Kidney tubule cell (primary cell): ENCODE results near the gene SPRR3.
A peak's percentile ranks its signal among the peaks of the same experiment; 100 is the strongest.

Experiments
- DNase-seq: peaks from one replicate; pipeline ENCODE4 v3.0.0-alpha.2; 2018; ENCODE audit warnings: low spot score

SPRR3 gene, protein sequence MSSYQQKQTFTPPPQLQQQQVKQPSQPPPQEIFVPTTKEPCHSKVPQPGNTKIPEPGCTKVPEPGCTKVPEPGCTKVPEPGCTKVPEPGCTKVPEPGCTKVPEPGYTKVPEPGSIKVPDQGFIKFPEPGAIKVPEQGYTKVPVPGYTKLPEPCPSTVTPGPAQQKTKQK

DNA sequence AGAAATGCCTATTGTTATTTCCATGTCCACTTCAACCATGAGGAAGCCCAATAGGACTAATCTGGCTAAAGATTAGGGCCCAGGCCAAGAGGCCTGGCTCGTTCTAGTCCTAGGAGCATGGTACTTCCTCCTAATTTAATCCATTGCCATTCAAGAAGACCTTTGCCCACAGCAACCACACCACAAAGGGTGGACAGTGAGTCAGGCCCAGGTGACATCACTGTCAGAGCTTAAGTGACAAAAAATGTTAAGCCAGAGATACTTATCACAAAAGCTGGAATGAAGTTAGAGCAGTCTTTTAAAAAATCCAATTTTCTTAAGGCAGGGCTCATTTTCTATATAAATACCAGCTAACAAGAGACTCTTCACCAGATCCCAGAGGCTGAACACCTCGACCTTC, at the start of gene SPRR3:
SPRR3 (plus strand) TSS at position 368 of the 400 bp plus-strand sequence. CDS start 1,272 bp downstream, outside the sequence.
- DNase-seq, result peak; percentile 1

DNA sequence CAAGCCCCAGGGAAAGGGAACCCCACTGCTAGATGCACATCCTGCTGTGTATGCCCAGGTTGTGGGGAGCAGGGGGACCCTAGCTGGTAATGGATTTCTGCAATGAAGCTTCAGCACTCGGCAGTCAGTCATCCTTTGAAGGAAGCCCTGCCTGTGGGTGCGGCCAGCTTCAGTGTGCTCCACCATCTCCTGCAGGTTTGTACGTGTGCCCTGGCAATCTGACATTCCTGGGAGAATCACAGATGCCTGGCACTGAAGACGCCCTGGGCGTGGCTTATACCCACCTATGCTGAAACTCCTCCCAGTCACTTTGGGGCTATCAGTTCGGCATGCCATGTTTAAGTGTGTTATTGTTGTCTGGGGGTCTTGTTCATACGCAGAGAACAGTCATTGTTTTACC, 47.8 kb upstream of the SPRR3 start:
- DNase-seq, result no peak

DNA sequence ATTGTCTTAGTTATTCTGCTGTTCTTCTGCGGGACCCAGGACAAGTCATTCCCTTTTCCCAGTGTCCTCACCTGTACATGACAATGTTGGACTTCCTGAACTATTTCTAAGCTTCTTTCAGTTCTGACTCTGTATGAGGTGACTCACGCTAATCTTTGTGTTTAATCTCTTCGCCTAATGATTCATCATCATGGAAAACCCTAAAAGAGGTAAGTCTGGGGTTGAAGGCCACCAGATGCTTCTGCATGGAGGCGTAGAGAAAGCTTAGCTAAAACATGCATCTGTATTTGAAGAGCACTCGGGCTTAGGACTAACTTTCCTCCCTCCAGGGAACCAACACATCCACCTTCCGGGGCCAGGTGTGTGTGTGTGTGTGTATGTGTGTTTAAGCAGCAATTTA, 47.1 kb upstream of the SPRR3 start:
- peak; percentile 10 for DNase-seq

DNA sequence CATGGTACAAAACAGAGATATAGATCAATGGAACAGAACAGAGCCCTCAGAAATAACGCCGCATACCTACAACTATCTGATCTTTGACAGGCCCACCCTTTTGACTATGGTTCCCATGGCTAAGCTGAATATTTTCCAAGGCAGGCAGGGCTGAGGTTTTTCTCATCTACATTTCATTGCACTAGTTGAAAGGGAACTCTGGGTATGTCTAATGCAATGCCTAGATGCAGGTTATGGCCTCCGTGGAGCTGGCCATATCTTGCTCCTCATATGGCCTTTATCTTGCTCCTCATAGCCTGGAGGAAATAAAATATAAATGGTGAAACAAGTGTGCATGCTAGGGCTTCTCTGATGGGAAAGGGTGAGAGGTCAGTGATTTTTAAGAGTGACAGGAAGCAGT, 44.0 kb upstream of the SPRR3 start:
- DNase-seq, result no peak

DNA sequence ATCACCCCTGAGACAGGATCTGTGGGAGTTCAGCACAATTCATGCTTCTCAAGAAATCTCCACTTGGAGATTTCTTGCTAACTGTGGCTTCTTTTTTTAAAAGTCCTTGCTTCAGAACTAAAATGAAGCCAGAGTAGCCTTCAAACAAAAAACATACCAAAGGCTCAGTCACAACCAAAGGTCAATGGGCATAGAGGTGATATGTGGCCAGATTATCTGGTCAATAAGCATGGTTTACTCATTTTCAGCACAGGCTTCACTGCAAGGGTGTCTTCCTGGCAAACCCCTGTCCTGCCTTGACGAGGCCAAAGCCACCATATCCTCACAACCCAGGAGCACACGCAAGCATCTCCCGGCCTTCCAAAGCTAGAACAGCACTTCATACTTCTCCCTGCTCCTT, 42.3 kb upstream of the SPRR3 start:
- DNase-seq, result no peak

DNA sequence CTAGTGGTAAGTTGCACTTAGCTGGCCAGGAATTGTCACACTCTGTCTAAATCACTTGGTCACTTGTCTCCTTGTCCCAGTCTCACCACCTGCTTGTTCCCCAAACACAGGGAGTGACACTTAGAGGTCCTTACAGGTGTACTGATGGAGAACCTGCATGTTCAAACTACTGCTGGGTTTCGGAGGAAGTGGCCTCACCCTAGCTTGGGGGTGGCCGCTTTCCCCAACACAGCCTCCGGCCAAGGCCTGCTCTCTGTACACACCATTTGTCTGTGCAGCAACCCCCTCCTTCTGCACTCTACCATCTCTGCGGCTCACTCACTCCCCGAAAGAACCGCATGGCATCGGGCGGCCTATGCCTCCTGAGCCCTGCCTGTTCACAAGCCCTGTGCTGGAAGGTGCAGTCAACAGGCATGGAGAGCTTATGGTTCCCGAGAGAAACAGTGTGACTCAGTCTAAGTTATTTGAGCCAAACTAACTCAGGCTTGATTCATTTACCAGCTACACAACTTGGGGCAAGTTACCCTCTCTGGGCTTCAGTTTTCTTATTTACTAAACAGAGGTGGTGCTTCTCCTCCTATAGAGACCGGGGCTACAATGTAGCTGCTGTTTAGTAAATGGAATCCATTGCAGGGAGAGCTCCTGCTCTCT, 41.6 kb upstream of the SPRR3 start:
- no peak for DNase-seq

DNA sequence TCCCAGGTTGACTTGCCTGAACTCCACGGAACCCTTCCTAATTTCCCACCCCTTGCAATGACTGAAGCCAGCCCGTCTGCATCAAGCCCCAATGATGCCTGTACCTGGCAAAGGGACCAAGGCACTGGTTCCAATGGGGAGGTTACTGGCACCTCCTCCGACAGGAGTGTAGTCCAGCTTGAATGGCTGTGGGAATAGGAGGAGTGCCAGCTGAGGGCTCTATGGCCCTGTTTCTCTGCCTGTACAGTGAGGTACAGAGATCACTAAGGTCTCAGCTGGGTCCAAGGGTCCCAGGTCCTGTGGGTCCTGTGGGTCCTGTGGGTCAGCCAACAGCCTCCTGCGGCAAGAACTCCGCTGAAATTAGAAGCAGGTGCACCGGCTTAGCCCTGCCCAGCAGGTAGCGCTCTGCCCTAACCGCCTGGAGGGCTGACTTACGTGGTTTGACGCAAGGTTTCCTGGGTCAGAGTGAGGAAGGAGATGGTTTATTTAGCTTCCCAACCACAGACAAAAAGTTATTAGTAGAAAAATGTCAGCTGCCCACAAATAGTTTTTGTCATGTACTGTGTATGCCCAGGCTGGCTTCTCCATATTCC, 41.0 kb upstream of the SPRR3 start:
- DNase-seq, result no peak

DNA sequence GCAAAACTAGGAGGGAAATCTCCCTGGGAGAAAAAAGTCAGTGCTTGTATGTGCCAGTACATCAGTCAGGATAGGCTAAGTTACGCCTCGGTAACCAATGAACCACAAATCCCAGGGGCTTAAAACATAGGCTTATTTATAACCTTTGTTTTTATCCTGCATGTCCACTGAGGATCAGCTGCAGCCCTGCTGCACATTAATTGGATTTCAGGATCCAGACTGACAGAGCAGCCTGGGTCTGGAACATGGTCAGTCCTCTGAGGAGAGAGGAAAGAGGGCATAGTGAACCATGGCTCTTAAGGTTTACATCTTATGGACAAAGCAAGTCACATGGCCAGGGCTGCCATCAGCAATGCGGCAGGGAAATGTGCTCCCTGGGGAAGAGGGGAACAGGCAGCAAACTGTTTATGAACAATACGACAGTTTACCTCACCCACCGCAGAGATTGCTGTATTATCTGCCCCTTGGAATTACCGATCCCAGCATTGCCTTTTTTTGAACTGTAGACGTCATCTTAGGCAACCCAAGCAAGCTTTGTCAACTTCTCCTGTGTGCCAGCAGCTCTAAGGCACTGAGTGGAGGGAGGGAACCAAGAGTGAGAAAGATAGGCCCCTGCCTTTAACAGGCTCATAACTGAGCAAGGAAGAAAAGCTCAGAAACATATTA, 40.2 kb upstream of the SPRR3 start:
- no peak for DNase-seq

DNA sequence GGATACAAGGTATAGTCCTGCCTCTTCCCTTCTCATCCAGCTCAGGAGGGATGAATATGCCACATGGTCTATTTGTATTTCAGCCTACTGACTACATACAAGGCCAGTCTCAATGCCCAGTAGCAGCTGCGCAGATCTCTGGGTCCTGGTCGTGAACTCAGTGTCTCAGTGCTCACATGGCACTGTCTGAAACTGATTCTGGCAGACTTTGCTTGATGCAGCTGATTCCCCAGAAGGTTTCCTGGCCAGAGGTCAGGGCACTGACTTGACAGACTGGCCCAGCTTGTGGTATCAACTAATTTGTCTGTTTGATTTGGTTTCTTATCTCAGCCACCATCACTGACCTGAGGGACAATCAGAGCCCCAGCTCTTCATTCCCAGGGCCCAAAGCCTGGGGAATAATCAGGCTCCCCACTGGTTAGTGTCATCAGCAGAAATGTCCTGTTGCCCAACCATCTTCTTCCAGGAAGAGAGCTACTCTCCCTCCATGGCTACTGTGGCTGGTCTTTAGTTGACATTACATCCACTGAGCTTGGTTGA, 38.6 kb upstream of the SPRR3 start:
- no peak for DNase-seq

DNA sequence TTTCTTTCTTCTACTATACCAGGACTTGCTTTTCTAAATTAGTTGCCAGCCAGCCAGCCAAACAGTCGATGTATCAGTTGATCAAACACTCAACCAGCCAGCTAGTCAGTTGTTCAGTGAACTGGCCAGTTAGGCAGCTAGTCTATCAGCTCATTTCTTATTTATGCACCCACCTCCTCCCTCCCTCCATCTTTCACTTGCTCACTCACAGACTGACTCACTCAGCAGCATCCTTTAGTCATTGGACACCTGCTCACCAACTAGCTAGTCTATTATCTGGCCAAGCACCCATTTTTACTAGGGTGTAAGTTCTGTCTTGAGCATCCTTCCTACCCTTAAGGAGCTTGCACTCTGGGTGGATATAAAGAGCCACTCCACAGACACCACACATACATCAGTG, 37.0 kb upstream of the SPRR3 start:
- DNase-seq, result peak; percentile 11

DNA sequence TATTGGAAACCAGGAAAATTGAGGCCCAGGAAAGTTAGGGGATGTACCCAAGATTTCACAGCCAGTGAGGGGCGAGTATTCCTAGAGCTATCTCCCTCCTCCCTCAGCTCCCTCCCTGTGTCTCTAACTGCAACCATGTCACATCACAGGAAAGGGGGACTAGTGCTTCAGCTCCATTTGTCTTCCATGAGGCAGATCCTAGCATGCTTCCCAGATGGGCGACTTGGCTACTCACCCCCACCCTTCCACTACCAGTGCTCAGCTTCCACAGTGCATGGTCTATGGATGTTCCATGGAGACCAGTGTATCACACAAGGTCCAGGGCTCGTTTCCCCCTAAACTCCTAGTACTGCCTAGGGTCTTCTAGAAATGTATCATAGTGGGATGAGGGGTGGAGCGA, 35.7 kb upstream of the SPRR3 start:
- DNase-seq, result no peak

DNA sequence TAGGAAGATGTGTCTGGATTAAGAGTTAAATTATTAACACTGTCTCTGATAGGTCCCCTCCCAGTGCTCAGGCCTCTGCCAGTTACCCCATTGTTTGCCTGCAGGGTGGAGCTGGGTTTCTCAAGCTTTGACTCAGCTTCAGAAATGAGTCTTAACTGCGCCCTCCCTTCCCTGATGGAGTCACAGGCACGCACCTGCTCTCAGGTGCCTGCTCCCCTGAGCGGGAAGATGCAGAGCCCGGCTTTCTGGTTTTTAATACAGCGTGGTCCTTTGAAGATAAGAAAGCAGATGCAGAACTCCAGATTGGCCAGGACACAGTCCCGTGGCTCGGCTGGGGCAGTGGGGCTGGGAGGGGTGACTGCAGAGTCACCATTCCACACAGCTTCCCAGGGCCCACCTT, 34.3 kb upstream of the SPRR3 start:
- DNase-seq, result no peak

DNA sequence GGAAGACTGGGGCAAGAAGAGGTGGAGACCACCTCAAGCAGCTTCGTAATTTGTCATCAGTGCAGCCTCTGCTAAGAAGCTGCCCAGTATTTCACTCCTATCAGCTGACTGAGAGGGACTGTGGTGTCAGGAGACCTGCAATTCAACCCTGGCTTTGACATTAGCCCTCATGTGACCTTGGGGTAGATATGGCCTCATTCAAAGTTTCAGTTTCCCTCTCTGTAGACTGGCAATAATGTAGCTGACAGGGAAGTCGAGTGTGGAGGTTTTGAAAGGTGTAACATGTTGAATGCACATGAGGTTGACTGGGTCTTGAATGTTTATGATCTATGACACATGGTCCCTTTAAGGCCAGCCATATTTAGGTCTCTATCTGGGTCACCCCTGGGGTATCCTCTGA, 33.3 kb upstream of the SPRR3 start:
- DNase-seq, result no peak

DNA sequence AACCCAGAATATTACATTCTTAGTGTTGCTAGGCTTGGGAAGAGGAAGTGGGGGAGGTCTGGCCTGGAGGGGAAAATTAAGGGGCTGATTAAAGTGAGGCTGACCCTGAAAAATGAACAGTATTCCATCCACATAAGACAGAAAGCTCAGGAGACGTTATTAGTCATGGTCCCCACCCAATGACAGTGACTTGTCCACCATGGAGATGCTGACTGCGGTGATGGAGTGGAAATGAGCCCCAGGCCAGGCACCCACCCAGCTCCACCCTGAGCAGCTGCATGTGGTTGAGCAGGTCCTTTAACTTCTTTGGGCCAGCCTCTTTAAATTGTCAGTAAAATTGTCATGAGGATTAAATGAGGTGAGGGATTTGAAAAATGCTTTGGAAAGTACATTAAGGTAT, 32.5 kb upstream of the SPRR3 start:
- DNase-seq, result no peak

DNA sequence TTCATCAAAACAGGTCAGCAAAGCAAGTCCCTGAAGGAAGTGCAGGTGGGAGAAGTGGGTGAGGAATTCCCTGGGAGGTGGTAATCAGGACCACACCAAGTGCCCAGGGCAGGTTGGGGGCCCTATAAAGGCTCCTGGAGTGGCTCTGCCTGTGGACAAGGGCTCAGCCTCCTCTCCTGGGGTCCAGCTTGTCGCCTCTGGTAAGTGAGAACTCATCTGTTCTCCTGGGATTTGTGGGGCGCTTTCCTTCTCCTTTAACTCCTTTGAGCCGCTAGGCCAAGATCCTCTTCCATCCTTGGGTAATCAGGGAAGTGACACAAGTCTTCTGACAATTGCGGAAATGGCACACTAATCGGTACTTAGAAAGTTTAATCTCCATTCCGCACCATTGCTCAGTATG, 31.1 kb upstream of the SPRR3 start, which contains the start of gene SPRR4:
SPRR4 (plus strand) TSS at position 154 of the 400 bp plus-strand sequence. CDS start 1,243 bp downstream, outside the sequence.
- no peak for DNase-seq

DNA sequence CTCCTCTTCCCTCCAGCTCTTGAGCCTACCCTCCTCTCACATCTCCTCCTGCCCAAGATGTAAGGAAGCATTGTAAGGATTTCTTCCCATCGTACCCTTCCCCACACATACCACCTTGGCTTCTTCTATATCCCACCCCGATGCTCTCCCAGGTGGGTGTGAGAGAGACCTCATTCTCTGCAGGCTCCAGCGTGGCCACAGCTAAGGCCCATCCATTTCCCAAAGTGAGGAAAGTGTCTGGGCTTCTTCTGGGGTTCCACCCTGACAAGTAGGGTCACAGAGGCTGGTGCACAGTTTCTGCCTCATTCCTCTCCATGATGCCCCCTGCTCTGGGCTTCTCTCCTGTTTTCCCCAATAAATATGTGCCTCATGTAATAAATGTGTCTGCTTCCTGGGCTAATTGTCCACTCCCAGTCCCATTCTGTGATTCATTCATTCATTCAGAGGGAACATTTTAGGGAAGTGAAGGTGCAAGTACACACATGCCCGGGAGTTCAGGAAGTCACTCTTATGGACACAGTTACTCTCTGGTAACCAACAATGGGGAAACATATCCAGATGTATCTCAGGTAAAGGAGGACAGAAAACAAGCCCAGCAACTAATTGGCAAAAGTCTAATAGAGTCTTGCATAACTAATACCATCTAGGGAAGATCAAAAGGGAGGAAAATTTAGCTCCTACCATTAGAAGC, 29.2 kb upstream of the SPRR3 start:
- no peak for DNase-seq

DNA sequence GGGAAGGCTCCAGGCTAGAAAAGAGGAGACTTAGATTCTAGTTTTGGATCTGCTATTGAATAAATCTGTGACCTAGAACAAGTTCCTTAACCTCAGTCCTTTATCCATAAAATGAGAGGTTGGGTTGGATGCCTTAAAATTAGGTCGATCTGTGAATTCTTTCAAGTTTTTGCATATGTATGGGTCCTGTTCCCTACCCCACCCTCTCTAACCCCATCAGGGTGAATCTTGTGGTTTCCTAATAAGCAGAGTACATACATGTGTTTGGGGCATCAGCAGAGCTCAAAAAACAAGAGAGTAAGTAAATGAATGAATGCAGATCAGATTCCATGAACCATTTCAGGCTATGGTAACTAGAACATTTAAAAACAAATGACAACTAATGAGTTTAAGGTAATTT, 24.9 kb upstream of the SPRR3 start:
- DNase-seq, result no peak

DNA sequence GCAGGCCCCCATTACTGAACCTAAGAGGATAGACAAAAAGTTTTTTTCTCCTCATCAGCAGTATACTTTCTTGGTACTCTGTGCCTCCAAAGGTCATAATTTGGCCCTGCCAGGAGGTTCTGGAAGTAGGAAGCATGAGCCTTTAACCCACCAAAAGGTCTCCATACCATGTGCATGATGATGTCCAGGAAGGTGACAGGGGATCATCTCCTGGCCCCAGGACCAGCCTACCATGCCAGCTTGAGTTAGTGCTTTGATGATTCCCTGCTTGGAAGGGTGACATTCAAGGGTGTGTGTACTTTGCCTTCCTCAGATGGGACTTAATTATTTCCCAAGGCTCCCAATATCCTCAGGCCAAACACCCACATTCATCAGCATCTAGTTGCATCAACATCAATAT, 23.9 kb upstream of the SPRR3 start:
- DNase-seq, result no peak

DNA sequence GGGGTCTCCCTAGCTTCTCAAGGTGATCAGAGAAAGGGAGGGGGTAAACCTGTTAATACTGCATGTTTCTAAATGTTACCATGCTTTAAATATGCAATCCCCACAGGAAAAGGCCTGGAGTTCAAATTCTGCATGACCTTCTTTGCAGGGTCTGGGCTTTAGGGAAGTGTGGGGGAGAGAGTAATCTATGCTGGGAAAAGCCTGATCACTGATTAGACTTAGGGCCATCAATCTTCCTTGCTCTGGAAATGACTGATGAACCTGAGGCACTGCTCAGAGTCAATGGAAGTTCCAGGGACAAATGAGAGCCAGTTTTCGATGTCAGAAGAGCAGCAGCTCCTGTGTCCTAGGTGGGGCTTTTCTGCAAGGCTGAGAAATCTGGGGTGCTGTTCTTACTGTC, 20.9 kb upstream of the SPRR3 start:
- DNase-seq, result no peak

DNA sequence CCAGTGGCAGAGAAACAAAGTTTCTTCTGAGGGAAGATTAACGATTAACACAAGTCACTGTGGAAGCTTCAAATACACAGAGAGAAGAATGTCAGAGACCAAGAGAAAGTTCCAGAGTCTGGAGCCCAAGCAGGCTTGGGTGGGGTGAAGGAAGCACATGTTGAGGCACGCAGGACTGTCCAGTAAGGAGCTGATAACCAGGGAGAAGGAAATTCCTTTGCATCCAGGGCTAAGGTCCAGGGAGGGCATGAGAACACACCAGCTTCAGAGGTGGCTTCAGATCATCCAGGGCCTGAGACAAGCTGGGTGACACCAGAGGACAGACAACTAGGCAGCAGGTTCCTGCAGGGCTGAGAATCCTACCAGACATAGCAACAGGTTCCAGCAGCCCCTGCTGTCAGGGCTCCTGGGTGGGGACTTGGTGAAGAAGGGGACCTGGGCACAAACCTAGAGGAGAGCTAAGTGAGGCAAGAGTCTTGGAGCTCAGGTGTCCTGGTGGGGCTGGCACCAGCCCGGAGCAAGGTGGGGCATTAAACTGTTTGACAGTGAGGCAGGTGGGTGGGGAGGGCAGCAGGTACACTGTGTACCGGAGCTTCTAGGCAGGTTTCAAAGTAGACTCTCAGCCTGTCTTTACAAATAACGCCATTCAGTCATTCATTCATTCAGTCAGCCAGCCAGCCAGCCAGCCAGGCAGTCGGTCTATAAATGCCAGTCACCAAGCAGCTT, 20.2 kb upstream of the SPRR3 start:
- no peak for DNase-seq

DNA sequence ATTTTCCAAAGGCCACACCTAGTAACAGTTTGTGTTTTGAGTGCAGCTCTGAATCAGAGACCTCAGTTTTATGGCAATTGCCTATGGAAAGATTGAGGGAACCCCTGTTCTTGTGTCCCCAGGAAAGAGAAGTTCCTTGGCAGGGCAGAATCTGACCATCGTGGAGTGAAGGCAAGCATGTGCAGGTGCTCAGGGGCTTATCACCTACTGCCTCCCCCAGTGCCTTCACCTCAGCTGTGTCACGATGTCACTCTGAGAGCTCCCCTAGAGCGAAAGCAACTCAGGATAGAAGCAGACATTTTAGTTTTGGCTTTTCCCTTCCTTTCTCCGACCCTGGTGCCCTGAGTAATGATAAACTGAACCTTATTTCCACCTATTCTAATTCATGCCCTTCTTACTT, 19.5 kb upstream of the SPRR3 start:
- no peak for DNase-seq

DNA sequence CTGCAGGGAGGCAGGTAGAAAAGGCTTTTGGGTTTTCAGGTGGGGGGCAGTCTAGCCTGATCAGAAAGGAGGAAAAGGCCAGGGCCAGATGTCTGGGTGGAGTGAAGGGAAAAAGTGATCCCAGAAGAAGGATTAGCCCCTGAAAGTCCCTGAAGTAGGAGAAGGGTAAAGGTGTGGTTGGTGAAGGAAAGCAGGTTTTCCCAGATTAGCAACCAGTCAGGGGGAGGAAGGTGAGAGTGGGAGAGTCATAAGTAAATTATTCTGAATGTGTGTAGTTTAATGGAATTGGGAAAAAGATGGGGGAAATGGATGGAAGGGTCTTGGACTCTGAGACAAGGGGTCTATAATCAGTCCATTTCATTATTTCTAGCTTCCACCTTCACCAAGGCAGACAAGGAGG, 18.3 kb upstream of the SPRR3 start:
- DNase-seq, result no peak
